Tibial nerve (tissue), 4 donors: ENCODE results near the gene TENM4.

Experiments used
- CTCF ChIP-seq, 5 experiments: fragments of 200-600 bp in 3 of 5; fragments of 450-650 bp in 2 of 5; sonication (generic) in 3 of 5; IDR thresholded peaks; one replicate each; pipeline ENCODE4 v1.5.1; 2016 to 2019; ENCODE audit warnings: antibody characterized with exemption in 5 of 5, mild to moderate bottlenecking in 3 of 5, moderate library complexity in 2 of 5
- EP300 ChIP-seq, 2 donors: sonication (generic); formaldehyde crosslinking; IDR thresholded peaks; one replicate each; pipeline ENCODE4 v1.6.1; 2017; ENCODE audit warnings: antibody characterized with exemption in 2 of 2, mild to moderate bottlenecking in 1 of 2
- POLR2A ChIP-seq, 2 donors: fragments of 450-650 bp; IDR thresholded peaks; one replicate each; pipeline ENCODE4 v1.6.1; 2017; ENCODE audit warnings: antibody characterized with exemption in 2 of 2, mild to moderate bottlenecking in 2 of 2, moderate library complexity in 2 of 2

- no peak for TF ChIP-seq EP300 (IDR thresholded peaks at IDR 0.05)
- no peak for TF ChIP-seq CTCF (IDR thresholded peaks at IDR 0.05)
- no peak for TF ChIP-seq POLR2A (IDR thresholded peaks at IDR 0.05)
Measured at GRCh38 chr11:78977009-78977408, 463.8 kb downstream of the TENM4 start.
